A549 (cell line): ENCODE data around the gene GPD1. TPM values are rescaled to one million over a fixed set of nuclear protein-coding genes. Genes with fewer than 3 reads are reported as not detected.
"Not testable (repeated sequence)": the region's sequence is repeated elsewhere in the genome, so short reads cannot be mapped to it uniquely, and the experiment has no call there.

Experiments
- ATAC-seq, 2 experiments: fragments of 200-7000 bp in 1 of 2; fragments of >200 bp in 1 of 2; cut with Nextera tagmentation in 1 of 2; cut with Tn5 transposase in 1 of 2; 3 replicates each; pipeline versions ENCODE4 v1.8.0 to v1.9.1; 2018 to 2020; ENCODE audit warnings: mild to moderate bottlenecking in 1 of 2, moderate library complexity in 1 of 2
- CTCF ChIA-PET: fragments of 300-600 bp; sonication (Branson Sonifier 250); formaldehyde crosslinking; extraction: SDS; loops from one replicate; lab custom pipeline; 2021; ENCODE audit warnings: antibody characterized with exemption, inconsistent platforms; lab: Yijun Ruan, JAX
- POLR2A ChIA-PET: fragments of 350-600 bp; formaldehyde crosslinking; extraction: SDS; loops from one replicate; lab custom pipeline; 2021; ENCODE audit warnings: antibody characterized with exemption, inconsistent platforms; lab: Yijun Ruan, JAX
- DNase-seq, 2 experiments: peaks; one replicate each; pipeline versions ENCODE4 v3.0.0 to v3.0.0-alpha.2; 2011 to 2016; ENCODE audit warnings: low read depth in 1 of 2, low spot score in 1 of 2
- FAIRE-seq: peaks from 2 replicates; lab custom pipeline; 2011; peaks lifted over from hg19 to GRCh38; lab: Jason Lieb, UNC
- H3K27ac ChIP-seq, 2 experiments: fragments of >200 bp; sonication (Bioruptor Twin); formaldehyde crosslinking; 3 replicates each; pipeline ENCODE4 v1.5.1; 2016 to 2017
- H3K4me1 ChIP-seq: fragments of >200 bp; sonication (Bioruptor Twin); formaldehyde crosslinking; 3 replicates; pipeline ENCODE4 v1.6.1; 2016
- H3K4me2 ChIP-seq: fragments of >200 bp; sonication (Bioruptor Twin); formaldehyde crosslinking; 3 replicates; pipeline ENCODE4 v1.6.1; 2016
- H3K4me3 ChIP-seq: fragments of >200 bp; sonication (Bioruptor Twin); formaldehyde crosslinking; 3 replicates; pipeline ENCODE4 v1.5.1; 2016
- H3K9me3 ChIP-seq: fragments of >200 bp; sonication (Bioruptor Twin); formaldehyde crosslinking; 3 replicates; pipeline ENCODE4 v1.6.1; 2016
- CBX2 ChIP-seq: fragments of 200-600 bp; sonication (generic); IDR thresholded peaks from 2 replicates; pipeline ENCODE4 v1.6.1; 2016; ENCODE audit warnings: low read depth, mild to moderate bottlenecking, borderline replicate concordance
- CBX8 ChIP-seq: fragments of 200-600 bp; sonication (generic); IDR thresholded peaks from 2 replicates; pipeline ENCODE4 v1.6.1; 2016
- EP300 ChIP-seq, 2 experiments: fragments of >200 bp; sonication (Bioruptor Twin); formaldehyde crosslinking; IDR thresholded peaks; 2 replicates in 1 of 2; 3 replicates in 1 of 2; pipeline ENCODE4 v1.6.1; 2016 to 2017
- FOSL2 ChIP-seq, 2 experiments: fragments of 450-650 bp in 1 of 2; fragments of >200 bp in 1 of 2; sonication (Bioruptor Twin) in 1 of 2; formaldehyde crosslinking; IDR thresholded peaks; 2 replicates each; pipeline versions ENCODE4 v1.5.0 to v1.6.1; 2016 to 2020; ENCODE audit warnings: mild to moderate bottlenecking in 1 of 2, moderate library complexity in 1 of 2
- FOXS1 ChIP-seq: fragments of 250-450 bp; sonication (Bioruptor Pico); IDR thresholded peaks from 2 replicates; pipeline ENCODE4 v1.5.0; 2020; ENCODE audit warnings: mild to moderate bottlenecking, moderate library complexity
- HDAC2 ChIP-seq: fragments of 200-600 bp; sonication (generic); IDR thresholded peaks from 2 replicates; pipeline ENCODE4 v1.6.1; 2016
- HEYL ChIP-seq: fragments of 250-450 bp; sonication (Bioruptor Pico); IDR thresholded peaks from 2 replicates; pipeline ENCODE4 v1.8.0; 2021; ENCODE audit warnings: mild to moderate bottlenecking, moderate library complexity
- HOXB5 ChIP-seq: fragments of 250-450 bp; sonication (Bioruptor Pico); IDR thresholded peaks from 2 replicates; pipeline ENCODE4 v1.5.0; 2020; ENCODE audit warnings: mild to moderate bottlenecking, moderate library complexity
- KDM5A ChIP-seq: fragments of 200-600 bp; sonication (generic); IDR thresholded peaks from 2 replicates; pipeline ENCODE4 v1.6.1; 2016; ENCODE audit warnings: antibody characterized with exemption, mild to moderate bottlenecking
- MAFK ChIP-seq: fragments of 450-650 bp; IDR thresholded peaks from 2 replicates; pipeline ENCODE4 v1.6.1; 2014; ENCODE audit not compliant: partially characterized antibody
- PHF8 ChIP-seq: fragments of 200-600 bp; sonication (generic); IDR thresholded peaks from 2 replicates; pipeline ENCODE4 v1.6.1; 2016; ENCODE audit warnings: low read depth, mild to moderate bottlenecking, antibody characterized with exemption, moderate library complexity, borderline replicate concordance
- POLR2A ChIP-seq: IDR thresholded peaks from 2 replicates; pipeline ENCODE4 v1.6.1; 2012; ENCODE audit warnings: mild to moderate bottlenecking, low read length
- RARB ChIP-seq: fragments of 250-450 bp; sonication (Bioruptor Pico); IDR thresholded peaks from 2 replicates; pipeline ENCODE4 v1.8.0; 2021; ENCODE audit warnings: mild to moderate bottlenecking, moderate library complexity
- SREBF2 ChIP-seq: fragments of 450-650 bp; IDR thresholded peaks from 2 replicates; pipeline ENCODE4 v1.6.1; 2014; ENCODE audit warnings: mild to moderate bottlenecking, moderate library complexity
- TFCP2L1 ChIP-seq: fragments of 250-450 bp; sonication (Bioruptor Pico); IDR thresholded peaks from 2 replicates; pipeline ENCODE4 v1.5.0; 2021; ENCODE audit warnings: mild to moderate bottlenecking
- TP53 ChIP-seq: fragments of 250-450 bp; sonication (Bioruptor Pico); IDR thresholded peaks from 2 replicates; pipeline ENCODE4 v1.5.0; 2021; ENCODE audit warnings: mild to moderate bottlenecking, moderate library complexity
- ZFP36 ChIP-seq: fragments of 450-650 bp; IDR thresholded peaks from 2 replicates; pipeline ENCODE4 v1.6.1; 2014; ENCODE audit warnings: borderline replicate concordance; ENCODE audit not compliant: partially characterized antibody
- WGBS: methylation state at CpG from one replicate; pipeline ENCODE4 v1.1.6; 2017; ENCODE audit errors: missing lambda C conversion rate; 5-methylcytosine and 5-hydroxymethylcytosine counted together
- polyA plus RNA-seq, 4 experiments: library from polyadenylated mRNA; depleted of rRNA in 3 of 4; stranded (reverse); fragments of >200 nt; fragmentation: RNase III in 1 of 4; extraction: RNeasy Plus Mini Kit Qiagen cat#74134 plus additional on column Dnase treatment in 1 of 4; gene quantifications; 2 replicates in 3 of 4; 3 replicates in 1 of 4; pipeline ENCODE4 v1.2.3, GENCODE V29; 2011 to 2017
- TF ChIP-seq, protein P1 (sequence below): fragments of 450-650 bp; IDR thresholded peaks from 2 replicates; pipeline ENCODE4 v1.6.1; 2014; ENCODE audit warnings: antibody characterized with exemption
- TF ChIP-seq, protein P2 (sequence below): IDR thresholded peaks from 2 replicates; pipeline ENCODE4 v1.6.1; 2012; ENCODE audit warnings: low read depth, borderline replicate concordance
- TF ChIP-seq, protein P3 (sequence below): IDR thresholded peaks from 2 replicates; pipeline ENCODE4 v1.6.1; 2012
- TF ChIP-seq, protein P4 (sequence below): fragments of >200 bp; sonication (Bioruptor Twin); formaldehyde crosslinking; IDR thresholded peaks from 3 replicates; pipeline ENCODE4 v1.6.1; 2016
- TF ChIP-seq, protein P5 (sequence below): fragments of 200-600 bp; sonication (generic); IDR thresholded peaks from 2 replicates; pipeline ENCODE4 v1.6.1; 2016; ENCODE audit warnings: antibody characterized with exemption, mild to moderate bottlenecking, moderate library complexity

GPD1 gene
- polyA plus RNA-seq, 2 of the 4 experiments (the other 2 are of a cell fraction), result 0.10 to 0.44 TPM

DNA sequence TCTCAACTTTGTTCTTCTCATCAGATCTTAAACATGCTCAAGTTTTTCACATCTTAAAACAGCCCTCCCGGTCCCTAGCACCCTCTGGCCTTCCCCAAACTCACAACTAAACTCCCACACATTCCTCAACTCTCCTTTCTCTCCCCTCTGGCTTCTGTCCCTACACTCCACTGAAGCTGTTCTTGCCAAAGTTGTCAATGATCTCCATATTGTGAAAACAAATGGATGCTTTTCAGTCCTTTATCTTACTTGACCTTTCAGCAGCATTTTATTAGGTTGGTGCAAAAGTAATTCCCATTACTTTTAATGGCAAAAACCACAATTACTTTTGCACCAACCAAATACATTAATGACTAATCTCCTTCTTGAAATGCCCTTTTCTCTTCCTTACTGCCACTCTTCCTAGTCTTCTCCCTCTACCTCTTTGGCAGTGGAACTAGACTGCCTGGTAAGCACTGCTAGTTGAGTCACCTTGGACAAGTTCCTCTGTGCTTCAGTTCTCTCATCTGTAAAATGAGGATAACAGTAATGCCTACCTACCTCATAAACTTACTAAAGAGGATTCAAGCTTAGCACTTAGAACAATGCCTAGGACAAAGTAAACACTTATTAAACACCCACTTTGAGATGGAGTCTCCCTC, 47.4 kb downstream of the GPD1 start:
- H3K4me1 ChIP-seq, result no peaks in the 10 kb centered on the region
- no peak overlapping the region for H3K4me2 ChIP-seq
- TF ChIP-seq KDM5A (no peak), FOXS1 (CRISPR knock-in tag) (no peak), PHF8 (no peak), CBX8 (no peak)
- TF ChIP-seq, protein P1, sequence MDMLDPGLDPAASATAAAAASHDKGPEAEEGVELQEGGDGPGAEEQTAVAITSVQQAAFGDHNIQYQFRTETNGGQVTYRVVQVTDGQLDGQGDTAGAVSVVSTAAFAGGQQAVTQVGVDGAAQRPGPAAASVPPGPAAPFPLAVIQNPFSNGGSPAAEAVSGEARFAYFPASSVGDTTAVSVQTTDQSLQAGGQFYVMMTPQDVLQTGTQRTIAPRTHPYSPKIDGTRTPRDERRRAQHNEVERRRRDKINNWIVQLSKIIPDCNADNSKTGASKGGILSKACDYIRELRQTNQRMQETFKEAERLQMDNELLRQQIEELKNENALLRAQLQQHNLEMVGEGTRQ, result no peak
- TF ChIP-seq, protein P2, sequence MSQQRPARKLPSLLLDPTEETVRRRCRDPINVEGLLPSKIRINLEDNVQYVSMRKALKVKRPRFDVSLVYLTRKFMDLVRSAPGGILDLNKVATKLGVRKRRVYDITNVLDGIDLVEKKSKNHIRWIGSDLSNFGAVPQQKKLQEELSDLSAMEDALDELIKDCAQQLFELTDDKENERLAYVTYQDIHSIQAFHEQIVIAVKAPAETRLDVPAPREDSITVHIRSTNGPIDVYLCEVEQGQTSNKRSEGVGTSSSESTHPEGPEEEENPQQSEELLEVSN, result no peak
- no peaks in the 10 kb centered on the region for H3K9me3 ChIP-seq
- ChIA-PET POLR2A (no interaction called here), CTCF (interaction anchor here (2.0 kb wide), 1 partner anchor 184 kb away, joined by 4 read pairs; no protein-coding TSS in a partner anchor)
- no peak overlapping the region for H3K27ac ChIP-seq
- 80% methylated on average over 1 of the region's 1 CpG for WGBS
- ATAC-seq (peak in 1 of 2 experiments; percentile 26; a peak in 2 of 6 replicates), DNase-seq (no peak), FAIRE-seq (no peak)
- no peak overlapping the region for H3K4me3 ChIP-seq

DNA sequence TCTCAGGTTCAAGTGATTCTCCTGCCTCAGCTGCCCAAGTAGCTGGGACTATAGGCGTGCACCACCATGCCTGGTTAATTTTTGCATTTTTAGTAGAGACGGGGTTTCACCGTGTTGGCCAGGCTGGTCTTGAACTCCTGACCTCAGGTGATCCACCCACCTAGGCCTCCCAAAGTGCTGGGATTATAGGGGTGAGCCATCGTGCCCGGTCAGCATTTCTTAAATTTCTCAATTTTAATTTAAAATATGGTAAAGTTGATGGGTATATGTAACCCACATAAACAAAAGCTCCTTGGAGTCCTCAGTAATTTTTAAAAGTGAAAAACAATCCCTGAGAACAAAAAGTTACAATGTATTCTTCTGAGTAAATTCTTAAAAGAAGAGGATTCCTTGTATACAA, 51.1 kb downstream of the GPD1 start:
- H3K9me3 ChIP-seq, ATAC-seq, H3K4me3 ChIP-seq, H3K4me2 ChIP-seq, DNase-seq, FAIRE-seq, H3K27ac ChIP-seq, POLR2A ChIA-PET, H3K4me1 ChIP-seq: not testable (repeated sequence)
- CTCF ChIA-PET, result interaction anchor here (0.6 to 4.7 kb wide), 8 partner anchors 9 to 245 kb away, joined by 3 to 22 read pairs (median 5); partner anchors contain the start of gene COX14
- TF ChIP-seq MAFK, result peak; percentile 79
- WGBS, result over 99% methylated on average over 5 of the region's 5 CpGs

DNA sequence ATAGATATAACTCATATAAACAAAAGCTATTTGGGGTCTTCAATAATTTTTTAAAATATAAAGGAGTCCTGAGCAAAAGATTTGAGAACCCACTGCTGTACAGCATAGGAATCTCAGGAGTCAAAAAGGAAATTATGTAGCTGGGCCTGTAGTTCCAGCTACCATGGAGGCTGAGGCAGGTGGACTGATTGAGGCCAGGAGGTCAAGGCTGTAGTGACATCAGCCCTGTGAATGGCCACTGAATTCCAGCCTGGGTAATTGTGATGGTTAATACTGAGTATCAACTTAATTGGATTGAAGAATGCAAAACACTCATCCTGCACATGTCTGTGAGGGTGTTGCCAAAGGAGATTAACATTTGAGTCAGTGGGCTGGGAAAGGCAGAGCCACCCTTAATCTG, 52.8 kb downstream of the GPD1 start:
- no peak overlapping the region for H3K4me2 ChIP-seq
- H3K4me3 ChIP-seq, result no peak overlapping the region
- CTCF ChIA-PET, result interaction anchor here (0.6 to 4.7 kb wide), 9 partner anchors 10 to 176 kb away, joined by 3 to 22 read pairs (median 5); partner anchors contain the start of genes CERS5 and COX14
- ATAC-seq, result no peak
- H3K9me3 ChIP-seq, result no peaks in the 10 kb centered on the region
- H3K4me1 ChIP-seq, result no peaks in the 10 kb centered on the region
- FAIRE-seq, result no peak
- H3K27ac ChIP-seq, result no peak overlapping the region
- POLR2A ChIA-PET, result interaction anchor here (0.6 to 1.3 kb wide), 2 partner anchors 15 to 44 kb away, joined by 3 to 8 read pairs; partner anchors contain the start of gene COX14
- TF ChIP-seq FOSL2 (IDR thresholded peaks at IDR 0.05) (no peak), FOSL2 (CRISPR knock-in tag; IDR thresholded peaks at IDR 0.05) (no peak), SREBF2 (no peak), TFCP2L1 (CRISPR knock-in tag) (no peak), TP53 (CRISPR knock-in tag) (no peak), CBX2 (no peak), POLR2A (no peak), HOXB5 (CRISPR knock-in tag) (no peak), HDAC2 (no peak), ZFP36 (no peak), HEYL (CRISPR knock-in tag) (no peak), RARB (CRISPR knock-in tag) (no peak), EP300 (IDR thresholded peaks at IDR 0.05) (no peak)
- TF ChIP-seq, protein P3, sequence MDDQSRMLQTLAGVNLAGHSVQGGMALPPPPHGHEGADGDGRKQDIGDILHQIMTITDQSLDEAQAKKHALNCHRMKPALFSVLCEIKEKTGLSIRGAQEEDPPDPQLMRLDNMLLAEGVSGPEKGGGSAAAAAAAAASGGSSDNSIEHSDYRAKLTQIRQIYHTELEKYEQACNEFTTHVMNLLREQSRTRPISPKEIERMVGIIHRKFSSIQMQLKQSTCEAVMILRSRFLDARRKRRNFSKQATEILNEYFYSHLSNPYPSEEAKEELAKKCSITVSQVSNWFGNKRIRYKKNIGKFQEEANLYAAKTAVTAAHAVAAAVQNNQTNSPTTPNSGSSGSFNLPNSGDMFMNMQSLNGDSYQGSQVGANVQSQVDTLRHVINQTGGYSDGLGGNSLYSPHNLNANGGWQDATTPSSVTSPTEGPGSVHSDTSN, result no peak
- TF ChIP-seq, protein P4, sequence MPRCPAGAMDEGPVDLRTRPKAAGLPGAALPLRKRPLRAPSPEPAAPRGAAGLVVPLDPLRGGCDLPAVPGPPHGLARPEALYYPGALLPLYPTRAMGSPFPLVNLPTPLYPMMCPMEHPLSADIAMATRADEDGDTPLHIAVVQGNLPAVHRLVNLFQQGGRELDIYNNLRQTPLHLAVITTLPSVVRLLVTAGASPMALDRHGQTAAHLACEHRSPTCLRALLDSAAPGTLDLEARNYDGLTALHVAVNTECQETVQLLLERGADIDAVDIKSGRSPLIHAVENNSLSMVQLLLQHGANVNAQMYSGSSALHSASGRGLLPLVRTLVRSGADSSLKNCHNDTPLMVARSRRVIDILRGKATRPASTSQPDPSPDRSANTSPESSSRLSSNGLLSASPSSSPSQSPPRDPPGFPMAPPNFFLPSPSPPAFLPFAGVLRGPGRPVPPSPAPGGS, result no peak
- TF ChIP-seq, protein P5, sequence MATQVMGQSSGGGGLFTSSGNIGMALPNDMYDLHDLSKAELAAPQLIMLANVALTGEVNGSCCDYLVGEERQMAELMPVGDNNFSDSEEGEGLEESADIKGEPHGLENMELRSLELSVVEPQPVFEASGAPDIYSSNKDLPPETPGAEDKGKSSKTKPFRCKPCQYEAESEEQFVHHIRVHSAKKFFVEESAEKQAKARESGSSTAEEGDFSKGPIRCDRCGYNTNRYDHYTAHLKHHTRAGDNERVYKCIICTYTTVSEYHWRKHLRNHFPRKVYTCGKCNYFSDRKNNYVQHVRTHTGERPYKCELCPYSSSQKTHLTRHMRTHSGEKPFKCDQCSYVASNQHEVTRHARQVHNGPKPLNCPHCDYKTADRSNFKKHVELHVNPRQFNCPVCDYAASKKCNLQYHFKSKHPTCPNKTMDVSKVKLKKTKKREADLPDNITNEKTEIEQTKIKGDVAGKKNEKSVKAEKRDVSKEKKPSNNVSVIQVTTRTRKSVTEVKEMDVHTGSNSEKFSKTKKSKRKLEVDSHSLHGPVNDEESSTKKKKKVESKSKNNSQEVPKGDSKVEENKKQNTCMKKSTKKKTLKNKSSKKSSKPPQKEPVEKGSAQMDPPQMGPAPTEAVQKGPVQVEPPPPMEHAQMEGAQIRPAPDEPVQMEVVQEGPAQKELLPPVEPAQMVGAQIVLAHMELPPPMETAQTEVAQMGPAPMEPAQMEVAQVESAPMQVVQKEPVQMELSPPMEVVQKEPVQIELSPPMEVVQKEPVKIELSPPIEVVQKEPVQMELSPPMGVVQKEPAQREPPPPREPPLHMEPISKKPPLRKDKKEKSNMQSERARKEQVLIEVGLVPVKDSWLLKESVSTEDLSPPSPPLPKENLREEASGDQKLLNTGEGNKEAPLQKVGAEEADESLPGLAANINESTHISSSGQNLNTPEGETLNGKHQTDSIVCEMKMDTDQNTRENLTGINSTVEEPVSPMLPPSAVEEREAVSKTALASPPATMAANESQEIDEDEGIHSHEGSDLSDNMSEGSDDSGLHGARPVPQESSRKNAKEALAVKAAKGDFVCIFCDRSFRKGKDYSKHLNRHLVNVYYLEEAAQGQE, result no peak
- TF ChIP-seq, all 56 proteins: peak for 0
- no peak for DNase-seq
